Sigmoid colon (tissue), 7 donors: Measurements from ENCODE around the gene HCFC2. TPM values are rescaled to one million over a fixed set of nuclear protein-coding genes. Genes with fewer than 3 reads are reported as not detected.
"Not testable (repeated sequence)": the region's sequence is repeated elsewhere in the genome, so short reads cannot be mapped to it uniquely, and the experiment has no call there.

Experiments
- DNase-seq: peaks from one replicate; pipeline ENCODE4 v3.0.0-alpha.2; 2019
- H3K27ac ChIP-seq, 4 donors: fragments of 200-600 bp; sonication (generic); one replicate each; pipeline ENCODE4 v1.5.1; 2016 to 2019; ENCODE audit warnings: mild to moderate bottlenecking in 1 of 4
- H3K27me3 ChIP-seq, 3 donors: fragments of 200-600 bp; sonication (generic); one replicate each; pipeline ENCODE4 v1.5.1; 2019; ENCODE audit warnings: mild to moderate bottlenecking in 1 of 3
- H3K36me3 ChIP-seq, 4 donors: fragments of 200-600 bp; sonication (generic); one replicate each; pipeline ENCODE4 v1.5.1; 2016 to 2019
- H3K4me1 ChIP-seq, 4 donors: fragments of 200-600 bp; sonication (generic); one replicate each; pipeline ENCODE4 v1.5.1; 2017 to 2019
- H3K4me3 ChIP-seq, 4 donors: fragments of 200-600 bp; sonication (generic); one replicate each; pipeline ENCODE4 v1.5.1; 2017 to 2019; ENCODE audit warnings: mild to moderate bottlenecking in 2 of 4, moderate library complexity in 1 of 4
- H3K9me3 ChIP-seq, 4 donors: fragments of 200-600 bp in 3 of 4; sonication (generic) in 3 of 4; one replicate each; pipeline versions ENCODE4 v1.5.1 to v1.6.1; 2013 to 2019
- EP300 ChIP-seq, 4 donors: sonication (generic); formaldehyde crosslinking; IDR thresholded peaks; one replicate each; pipeline ENCODE4 v1.6.1; 2017; ENCODE audit warnings: antibody characterized with exemption in 4 of 4
- POLR2A ChIP-seq, 2 donors: fragments of 450-650 bp; IDR thresholded peaks; one replicate each; pipeline ENCODE4 v1.6.1; 2016; ENCODE audit warnings: antibody characterized with exemption in 2 of 2, mild to moderate bottlenecking in 2 of 2, moderate library complexity in 2 of 2
- POLR2AphosphoS5 ChIP-seq, 4 donors: sonication (generic); formaldehyde crosslinking; IDR thresholded peaks; one replicate each; pipeline ENCODE4 v1.6.1; 2017; ENCODE audit warnings: antibody characterized with exemption in 4 of 4
- WGBS, 2 donors: extraction: QIAGEN DNeasy Blood & Tissue Kit; methylation state at CpG; one replicate each; pipeline ENCODE4 v1.1.7; 2013; 5-methylcytosine and 5-hydroxymethylcytosine counted together
- intact Hi-C: fragments of 100-400 bp; cut with DNase I; formaldehyde crosslinking; loops from one replicate; pipeline ENCODE4 v1.15.1; 2023
- polyA plus RNA-seq, 3 donors: library from polyadenylated mRNA; stranded (reverse); fragments of 200-250 nt; gene quantifications; one replicate each; pipeline ENCODE4 v1.2.3, GENCODE V29; 2013
- total RNA-seq, 4 donors: library from RNA; depleted of rRNA; stranded (reverse); fragments of >200 nt; gene quantifications; one replicate each; pipeline ENCODE4 v1.1.0, GENCODE V29; 2016
- TF ChIP-seq, protein P1 (sequence below), 4 experiments: fragments of 450-650 bp in 3 of 4; fragments of 200-600 bp in 1 of 4; IDR thresholded peaks; one replicate each; pipeline ENCODE4 v1.5.1; 2016 to 2019; ENCODE audit warnings: antibody characterized with exemption in 4 of 4, mild to moderate bottlenecking in 3 of 4, moderate library complexity in 2 of 4
- donor health status: healthy with polysubstance abuse.
- donor health status: Bipolar disorder and iron deficiency.
- donor health status: healthy.

The HCFC2 gene
- total and polyA plus RNA-seq, 7 donors: 4.9 to 53.6 (median 35.7) TPM

GRCh38 chr12:104025771-104026170 is 38.6 kb upstream of the HCFC2 start:
- Histone ChIP-seq H3K27ac (no peak overlapping the region), H3K27me3 (no peaks in the 10 kb centered on the region), H3K36me3 (no peaks in the 10 kb centered on the region), H3K9me3 (no peaks in the 10 kb centered on the region), H3K4me3 (no peak overlapping the region), H3K4me1 (no peaks in the 10 kb centered on the region)
- intact Hi-C loops: no loop called here
- TF ChIP-seq POLR2AphosphoS5 (IDR thresholded peaks at IDR 0.05) (no peak), EP300 (IDR thresholded peaks at IDR 0.05) (no peak), POLR2A (IDR thresholded peaks at IDR 0.05) (no peak)
- TF ChIP-seq, protein P1, sequence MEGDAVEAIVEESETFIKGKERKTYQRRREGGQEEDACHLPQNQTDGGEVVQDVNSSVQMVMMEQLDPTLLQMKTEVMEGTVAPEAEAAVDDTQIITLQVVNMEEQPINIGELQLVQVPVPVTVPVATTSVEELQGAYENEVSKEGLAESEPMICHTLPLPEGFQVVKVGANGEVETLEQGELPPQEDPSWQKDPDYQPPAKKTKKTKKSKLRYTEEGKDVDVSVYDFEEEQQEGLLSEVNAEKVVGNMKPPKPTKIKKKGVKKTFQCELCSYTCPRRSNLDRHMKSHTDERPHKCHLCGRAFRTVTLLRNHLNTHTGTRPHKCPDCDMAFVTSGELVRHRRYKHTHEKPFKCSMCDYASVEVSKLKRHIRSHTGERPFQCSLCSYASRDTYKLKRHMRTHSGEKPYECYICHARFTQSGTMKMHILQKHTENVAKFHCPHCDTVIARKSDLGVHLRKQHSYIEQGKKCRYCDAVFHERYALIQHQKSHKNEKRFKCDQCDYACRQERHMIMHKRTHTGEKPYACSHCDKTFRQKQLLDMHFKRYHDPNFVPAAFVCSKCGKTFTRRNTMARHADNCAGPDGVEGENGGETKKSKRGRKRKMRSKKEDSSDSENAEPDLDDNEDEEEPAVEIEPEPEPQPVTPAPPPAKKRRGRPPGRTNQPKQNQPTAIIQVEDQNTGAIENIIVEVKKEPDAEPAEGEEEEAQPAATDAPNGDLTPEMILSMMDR (IDR thresholded peaks at IDR 0.05): no peak
- 92 to 94% methylated on average over 2 of the region's 2 CpGs for WGBS, 2 donors
- DNase-seq: no peak

DNA sequence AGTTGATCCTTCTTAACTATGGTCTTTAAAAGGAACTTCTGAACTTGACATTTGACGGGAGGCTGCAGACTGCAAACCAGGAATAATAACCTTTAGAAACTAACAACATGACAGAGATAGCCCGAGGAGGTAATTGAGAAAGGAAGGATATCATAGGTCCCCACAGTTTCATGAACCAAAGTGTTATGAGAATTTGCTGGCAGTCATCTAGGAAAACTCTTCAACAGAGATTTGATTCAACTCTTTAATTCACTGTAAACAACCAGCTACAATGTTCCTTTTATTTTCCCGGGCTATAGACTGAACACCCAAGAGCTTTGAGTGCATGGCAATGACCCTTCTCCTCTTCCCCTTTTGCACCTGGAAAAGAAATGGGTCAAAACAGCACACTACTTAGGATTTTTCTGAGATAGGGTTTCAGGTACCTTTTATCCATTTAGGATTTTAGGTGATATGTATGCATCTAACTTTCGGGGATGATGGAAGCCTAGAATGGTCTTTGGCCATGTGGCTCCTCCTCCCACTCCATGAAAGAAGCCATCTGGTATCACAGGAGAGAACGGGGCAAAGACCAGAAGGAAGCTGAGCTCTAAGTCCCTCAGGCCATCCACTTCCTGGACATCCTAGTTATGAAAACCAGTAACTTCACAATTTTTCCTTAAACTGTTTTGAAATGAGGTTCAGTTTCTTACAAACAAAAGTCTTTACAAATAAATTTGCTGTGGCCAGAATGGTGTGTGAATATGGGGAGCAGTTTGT is 37.3 kb upstream of the HCFC2 start:
- no peak for DNase-seq

DNA sequence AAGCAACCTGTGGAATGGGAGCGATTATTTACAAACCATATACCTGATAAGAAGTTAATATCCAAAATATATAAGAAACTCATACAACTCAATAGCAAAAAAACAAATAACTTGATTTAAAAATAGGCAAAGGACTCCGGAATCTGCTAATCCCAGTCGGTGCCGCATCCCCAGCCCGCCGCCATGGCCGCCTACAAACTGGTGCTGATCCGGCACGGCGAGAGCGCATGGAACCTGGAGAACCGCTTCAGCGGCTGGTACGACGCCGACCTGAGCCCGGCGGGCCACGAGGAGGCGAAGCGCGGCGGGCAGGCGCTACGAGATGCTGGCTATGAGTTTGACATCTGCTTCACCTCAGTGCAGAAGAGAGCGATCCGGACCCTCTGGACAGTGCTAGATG is 33.7 kb upstream of the HCFC2 start:
- intact Hi-C loops, H3K9me3 ChIP-seq, H3K27me3 ChIP-seq, H3K36me3 ChIP-seq, H3K4me3 ChIP-seq, DNase-seq, H3K27ac ChIP-seq, H3K4me1 ChIP-seq: not testable (repeated sequence)
- 95 to 97% methylated on average over 9 to 11 of the region's 27 CpGs for WGBS, 2 donors

More for the DNA sequence above, 37.3 kb upstream of the HCFC2 start:
- no peaks in the 10 kb centered on the region for H3K4me1 ChIP-seq
- H3K9me3 ChIP-seq: no peaks in the 10 kb centered on the region
- intact Hi-C loops: no loop called here
- TF ChIP-seq EP300 (IDR thresholded peaks at IDR 0.05) (no peak), POLR2A (IDR thresholded peaks at IDR 0.05) (no peak), POLR2AphosphoS5 (IDR thresholded peaks at IDR 0.05) (no peak)
- TF ChIP-seq, protein P1 (IDR thresholded peaks at IDR 0.05): no peak
- no peaks in the 10 kb centered on the region for H3K36me3 ChIP-seq
- no peak overlapping the region for H3K4me3 ChIP-seq
- WGBS, 2 donors: 56 to 62% methylated on average over 5 of the region's 5 CpGs
- no peaks in the 10 kb centered on the region for H3K27me3 ChIP-seq
- no peak overlapping the region for H3K27ac ChIP-seq

DNA sequence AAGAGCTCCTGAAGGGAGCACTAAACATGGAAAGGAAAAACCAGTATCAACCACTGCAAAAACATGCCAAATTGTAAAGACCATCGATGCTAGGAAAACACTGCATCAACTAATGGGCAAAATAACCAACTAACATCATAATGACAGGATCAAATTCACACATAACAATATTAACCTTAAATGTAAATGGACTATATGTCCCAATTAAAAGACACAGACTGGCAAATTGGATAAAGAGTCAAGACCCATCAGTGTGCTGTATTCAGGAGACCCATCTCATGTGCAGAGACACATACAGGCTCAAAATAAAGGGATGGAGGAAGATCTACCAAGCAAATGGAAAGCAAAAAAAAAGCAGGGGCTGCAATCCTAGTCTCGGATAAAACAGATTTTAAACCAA is 28.2 kb upstream of the HCFC2 start:
- H3K4me1 ChIP-seq, intact Hi-C loops, DNase-seq, H3K4me3 ChIP-seq, H3K9me3 ChIP-seq, H3K27ac ChIP-seq, H3K36me3 ChIP-seq, H3K27me3 ChIP-seq: not testable (repeated sequence)
- 83 to 89% methylated on average over 2 of the region's 2 CpGs for WGBS, 2 donors

DNA sequence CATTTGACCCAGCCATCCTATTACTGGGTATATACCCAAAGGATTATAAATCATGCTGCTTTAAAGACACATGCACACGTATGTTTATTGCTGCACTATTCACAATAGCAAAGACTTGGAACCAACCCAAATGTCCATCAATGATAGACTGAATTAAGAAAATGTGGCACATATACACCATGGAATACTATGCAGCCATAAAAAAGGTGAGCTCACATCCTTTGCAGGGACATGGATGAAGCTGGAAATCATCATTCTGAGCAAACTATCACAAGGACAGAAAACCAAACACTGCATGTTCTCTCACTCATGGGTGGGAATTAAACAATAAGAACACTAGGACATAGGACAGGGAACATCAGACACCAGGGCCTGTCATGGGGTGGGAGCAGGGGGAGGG is 24.6 kb upstream of the HCFC2 start:
- H3K4me3 ChIP-seq, DNase-seq, H3K4me1 ChIP-seq, intact Hi-C loops, H3K27ac ChIP-seq, H3K27me3 ChIP-seq, H3K9me3 ChIP-seq, H3K36me3 ChIP-seq: not testable (repeated sequence)
- WGBS, 2 donors: 33 to 84% methylated on average over 1 of the region's 1 CpG

DNA sequence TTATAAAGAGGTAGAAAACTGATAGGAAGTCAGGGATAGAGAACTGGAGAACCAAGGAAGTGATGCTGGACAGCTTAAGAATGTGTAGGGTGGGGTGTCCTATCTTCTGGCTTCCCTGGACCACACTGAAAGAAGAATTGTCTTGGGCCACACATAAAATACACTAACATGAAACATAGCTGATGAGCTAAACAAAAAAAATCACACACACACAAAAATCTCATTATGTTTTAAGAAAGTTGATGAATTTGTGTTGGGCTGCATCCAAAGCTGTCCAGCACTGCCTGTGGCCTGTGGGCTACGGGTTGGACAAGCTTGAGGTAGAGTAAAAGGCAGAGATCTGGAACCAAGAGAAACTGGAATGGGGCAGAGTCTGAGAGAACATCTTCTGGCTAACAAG is 21.8 kb upstream of the HCFC2 start:
- Histone ChIP-seq H3K4me1 (peaks cover 0 to 25% (median 20%) of the 10 kb centered on the region in 4 donors), H3K36me3 (peaks cover 0 to 7% (median 0%) of the 10 kb centered on the region in 4 donors), H3K4me3 (no peak overlapping the region), H3K27ac (no peak overlapping the region), H3K27me3 (no peaks in the 10 kb centered on the region), H3K9me3 (no peaks in the 10 kb centered on the region)
- no peak for TF ChIP-seq POLR2AphosphoS5 (IDR thresholded peaks at IDR 0.05)
- no peak for TF ChIP-seq EP300 (IDR thresholded peaks at IDR 0.05)
- TF ChIP-seq, protein P1 (IDR thresholded peaks at IDR 0.05): no peak
- no peak for TF ChIP-seq POLR2A (IDR thresholded peaks at IDR 0.05)
- DNase-seq: no peak
- 84 to 91% methylated on average over 1 of the region's 1 CpG for WGBS, 2 donors
- intact Hi-C loops: no loop called here
